GM21723 (cell line): ENCODE measurements around the gene RPL19.

Experiments
- ATAC-seq: cut with Tn5 transposase; IDR thresholded peaks from one replicate; pipeline ENCODE4 v1.9.1; 2021; ENCODE audit warnings: mild to moderate bottlenecking, moderate library complexity; ENCODE audit not compliant: unreplicated experiment

RPL19 gene

DNA sequence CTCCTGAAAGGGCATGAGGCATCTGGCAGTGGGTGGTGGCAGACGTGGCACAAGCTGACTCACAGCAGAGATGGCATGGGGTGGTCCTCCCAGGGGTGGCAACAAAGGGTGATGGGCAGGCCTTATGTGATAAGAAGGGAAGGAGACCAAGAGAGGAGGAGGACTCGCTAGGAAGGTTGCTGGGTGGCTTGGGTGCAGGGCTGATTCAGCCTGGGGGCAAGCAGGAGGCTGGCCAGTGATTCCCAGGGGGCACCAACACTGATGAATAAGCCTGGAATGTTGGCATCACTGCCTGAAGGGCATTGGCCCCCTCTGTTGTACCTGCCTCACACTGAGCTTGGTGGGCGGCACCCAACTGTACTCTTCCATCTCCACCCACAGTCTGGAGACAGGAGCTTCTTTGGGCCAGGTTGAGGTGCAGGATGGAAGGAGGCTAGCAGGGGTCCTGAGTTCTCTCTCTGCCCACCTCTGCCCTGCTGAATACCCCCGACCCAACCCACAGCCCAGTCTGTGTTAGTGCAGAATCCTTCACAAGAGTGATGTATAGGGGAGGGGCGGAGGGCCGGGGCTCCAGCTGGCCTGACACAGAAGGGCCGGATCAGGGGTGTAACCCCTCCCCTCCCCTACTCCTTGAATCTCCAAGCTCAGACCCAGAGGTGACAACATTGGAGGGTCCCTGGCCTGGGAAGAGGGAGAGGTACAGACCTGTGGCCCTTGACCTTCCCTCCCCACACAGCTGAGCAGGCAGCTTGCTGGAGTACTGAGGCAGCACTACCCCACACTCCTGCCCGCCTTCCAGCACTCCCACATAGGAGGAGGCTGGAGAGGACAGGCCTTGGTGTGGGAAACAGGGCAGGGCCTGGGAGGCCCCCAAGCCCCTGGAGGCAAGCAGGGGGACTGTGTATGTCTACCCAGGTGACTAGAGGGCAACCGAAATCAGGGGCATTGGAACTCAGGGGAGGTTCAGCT lies 23.1 kb downstream of the RPL19 start:
- no peak for ATAC-seq

DNA sequence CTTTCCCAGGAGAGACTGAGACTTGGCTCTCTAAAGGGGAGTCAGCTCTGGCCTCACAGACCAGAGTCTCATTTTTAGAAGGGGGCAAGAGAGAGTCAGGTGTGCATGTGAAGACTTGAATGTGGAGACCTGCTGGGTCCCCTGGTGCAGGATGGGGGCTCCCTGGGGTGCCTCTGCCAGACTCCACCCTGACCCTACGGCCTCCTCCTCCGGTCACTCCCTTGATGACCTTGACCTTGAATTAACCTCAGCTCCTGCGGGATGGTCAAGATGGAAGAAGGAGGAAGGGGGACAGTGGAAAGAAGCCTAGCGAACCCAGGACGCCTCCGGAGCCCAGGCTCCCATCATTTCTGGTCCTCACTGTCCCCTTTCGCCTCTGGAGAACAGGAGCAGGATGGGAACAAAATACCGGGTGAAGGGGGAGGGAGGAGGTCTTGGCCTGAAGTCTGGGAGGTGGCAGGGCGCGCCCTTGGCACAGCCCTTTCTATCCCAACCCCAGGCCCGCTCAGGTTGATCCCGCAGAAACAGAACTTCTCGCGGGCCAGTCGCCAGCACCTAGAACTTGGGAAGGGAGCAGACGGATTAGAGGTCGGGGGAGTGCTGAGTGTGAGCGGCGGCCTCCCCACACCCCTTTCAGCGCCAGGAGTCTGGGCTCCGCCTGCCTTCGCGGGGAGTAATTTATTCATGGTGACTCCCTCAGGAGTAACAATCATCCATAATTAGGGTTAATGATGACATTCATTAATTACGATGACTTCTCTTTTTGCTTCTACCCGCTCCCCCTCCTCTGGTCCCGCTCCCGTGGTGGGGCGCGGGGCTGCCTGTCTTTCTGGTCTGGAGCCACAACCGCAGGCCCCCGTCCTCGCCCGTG lies 24.1 kb downstream of the RPL19 start:
- no peak for ATAC-seq

DNA sequence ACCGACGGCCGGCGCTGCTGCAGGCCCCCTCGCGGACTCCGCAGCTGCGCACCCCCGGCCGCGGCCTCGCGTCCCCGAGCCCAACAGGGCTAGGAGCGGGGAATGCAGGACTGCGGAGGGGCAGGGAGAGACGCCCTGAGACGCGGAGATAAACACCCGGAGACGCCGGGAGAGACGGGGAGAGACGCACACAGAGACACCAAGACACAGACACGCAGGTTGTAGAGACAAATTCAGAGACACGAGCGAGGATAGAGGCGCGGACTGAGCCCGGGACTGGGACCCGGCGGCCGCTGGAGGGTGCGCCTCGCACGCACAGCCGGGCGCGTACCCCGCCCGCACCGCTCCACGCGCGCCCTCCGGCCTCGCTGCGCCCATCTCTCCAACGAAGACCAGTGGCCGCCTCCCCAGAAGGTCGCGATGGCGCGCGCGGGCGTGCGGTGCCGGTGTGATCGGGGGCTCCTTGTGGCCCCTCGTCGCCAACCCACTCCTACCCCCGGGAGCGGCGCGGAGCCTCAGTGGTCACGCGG lies 24.8 kb downstream of the RPL19 start:
- no peak for ATAC-seq

DNA sequence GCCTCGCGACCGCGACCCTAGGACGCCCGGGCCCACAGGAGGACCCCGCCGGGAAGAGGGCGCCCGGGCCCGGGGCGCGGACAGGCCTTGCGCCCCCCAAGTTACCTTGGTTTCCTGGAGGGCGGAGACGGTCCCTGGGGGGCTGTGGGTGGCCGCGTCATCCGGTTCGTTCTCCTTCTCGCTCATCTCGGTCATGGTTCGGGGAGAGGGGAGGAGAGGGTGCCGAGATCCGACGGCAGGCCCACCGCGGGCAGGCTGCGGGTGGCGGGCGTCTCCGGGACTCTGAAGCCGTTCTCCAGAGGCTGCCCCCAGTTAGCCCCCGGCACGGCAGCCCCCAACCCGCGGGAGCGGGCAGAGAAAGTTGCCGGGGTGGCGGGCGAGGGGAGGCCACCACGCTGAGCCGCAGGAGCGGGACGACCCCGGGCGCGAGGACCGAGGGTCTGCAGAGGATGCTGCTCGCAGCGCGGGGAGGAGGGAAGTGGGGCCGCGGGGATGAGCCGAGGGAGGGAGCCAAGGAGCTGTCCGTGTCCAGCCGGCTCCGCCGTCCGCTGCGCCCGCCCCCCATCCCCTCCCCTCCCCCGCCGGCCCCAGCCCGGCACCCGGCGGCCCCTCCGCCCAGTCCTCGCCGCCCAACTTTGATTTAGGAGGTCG lies 25.4 kb downstream of the RPL19 start, which contains the start of gene STAC2:
Gene STAC2 (minus strand): TSS at position 638 of the 651 bp plus-strand sequence. CDS start 443 bp downstream, at position 195.
- no peak for ATAC-seq

DNA sequence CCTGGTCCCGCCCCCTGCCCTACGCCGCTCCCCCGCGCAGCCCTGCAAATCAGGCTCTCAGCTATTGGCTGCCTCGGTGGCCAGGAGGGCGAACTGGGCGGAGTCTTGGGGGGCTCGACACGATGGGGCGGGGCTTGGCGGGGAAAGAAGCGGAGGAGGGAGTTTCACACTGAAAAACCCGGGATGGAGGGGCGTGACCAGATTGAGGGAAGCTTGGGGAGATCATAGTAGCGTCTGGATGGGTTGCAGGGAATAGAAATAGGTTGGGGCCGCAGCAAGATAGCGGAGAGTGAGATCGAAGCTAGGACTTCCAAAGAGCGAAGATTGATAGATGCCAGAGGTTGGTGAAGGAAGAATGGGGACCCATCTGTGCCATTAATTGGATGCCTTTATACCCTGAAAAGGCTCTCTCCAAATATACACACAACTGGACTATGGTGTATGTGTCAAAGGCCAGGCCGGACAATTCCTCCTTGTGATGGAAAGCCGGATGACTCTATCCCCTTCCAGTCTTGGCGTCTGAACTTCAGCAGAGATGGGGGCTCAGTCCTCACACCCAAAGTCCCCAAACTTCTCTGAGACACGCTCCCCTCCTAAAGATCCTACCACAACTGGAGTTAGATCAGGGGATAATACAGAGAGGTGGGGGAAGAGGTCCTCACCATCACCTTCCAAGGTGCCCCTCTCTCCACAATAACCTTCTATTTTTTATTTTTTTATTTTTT lies 26.0 kb downstream of the RPL19 start:
- no peak for ATAC-seq

DNA sequence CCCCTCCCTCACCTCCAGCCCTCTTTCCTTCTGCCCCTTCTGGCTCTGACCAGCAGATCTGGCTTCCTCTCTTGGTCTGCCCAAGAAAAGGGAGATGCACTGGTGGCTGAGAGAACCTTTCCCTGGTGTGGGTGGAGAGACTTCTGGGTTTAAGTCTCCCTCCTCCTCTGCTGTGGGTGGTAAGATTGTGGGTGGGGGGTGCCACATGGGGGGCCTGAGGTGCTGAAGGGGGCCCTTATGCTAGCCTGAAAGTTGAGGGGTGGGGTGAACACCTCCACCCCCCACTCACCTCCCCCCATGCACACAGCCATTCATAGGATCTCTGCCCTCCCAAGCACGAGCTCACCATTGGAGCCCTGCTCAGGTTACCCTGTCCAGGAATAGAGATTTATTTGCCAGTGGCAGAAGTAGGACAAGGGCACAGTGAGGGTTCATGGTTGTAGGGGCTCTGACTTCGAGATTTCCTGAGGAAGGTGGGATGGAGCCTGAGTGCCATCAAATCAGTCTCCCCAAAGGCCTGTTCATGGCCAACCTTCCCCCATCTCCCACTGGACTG lies 27.4 kb downstream of the RPL19 start:
- no peak for ATAC-seq

DNA sequence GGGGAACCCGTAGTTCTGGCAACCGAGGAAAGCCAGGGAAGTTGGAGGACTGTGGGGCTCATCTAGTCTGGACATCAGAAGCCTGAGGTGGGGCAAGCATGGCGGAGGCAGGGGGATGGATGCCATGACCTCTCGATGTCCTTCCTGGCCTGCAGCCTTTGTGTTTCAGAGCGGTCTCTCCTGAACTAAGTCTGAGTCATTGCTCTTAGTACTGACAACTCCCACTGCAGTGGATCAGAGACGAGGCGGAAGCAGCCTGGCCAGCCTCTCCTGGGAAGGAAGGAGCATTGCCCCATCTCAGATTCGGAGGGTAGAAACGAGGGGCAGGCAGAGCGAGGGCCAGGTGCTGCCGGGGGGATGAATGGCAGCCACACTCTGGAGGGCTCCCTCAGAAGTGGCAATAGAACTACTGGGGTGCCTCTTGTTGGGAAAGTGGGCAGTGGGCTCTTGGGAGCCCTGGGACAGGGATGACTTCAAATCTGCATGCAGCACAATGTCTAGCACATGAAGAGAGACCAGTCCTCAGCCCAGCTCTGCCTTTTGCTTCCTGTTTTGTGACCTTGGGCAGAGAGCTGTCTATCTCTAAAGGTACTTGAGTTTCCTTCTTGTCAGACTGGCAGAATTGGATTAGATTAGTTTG lies 29.3 kb downstream of the RPL19 start:
- no peak for ATAC-seq

DNA sequence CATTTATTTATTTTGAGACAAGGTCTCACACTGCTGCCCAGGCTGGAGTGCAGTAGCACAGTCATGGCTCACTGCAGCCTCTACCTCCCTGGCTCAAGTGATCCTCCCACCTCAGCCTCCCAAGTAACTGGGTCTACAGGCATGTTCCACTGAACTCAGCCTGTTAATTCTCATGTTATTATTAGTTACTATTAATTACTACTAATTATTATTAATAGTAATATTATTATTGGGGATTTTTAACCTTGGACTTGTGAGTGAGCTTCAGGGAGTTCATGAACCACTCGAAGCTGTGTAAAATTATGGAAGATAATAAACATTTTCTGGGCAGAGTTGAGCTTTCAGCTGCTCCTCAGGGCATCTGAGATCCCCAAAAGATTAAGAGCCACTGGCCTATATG lies 30.3 kb downstream of the RPL19 start:
- no peak for ATAC-seq

DNA sequence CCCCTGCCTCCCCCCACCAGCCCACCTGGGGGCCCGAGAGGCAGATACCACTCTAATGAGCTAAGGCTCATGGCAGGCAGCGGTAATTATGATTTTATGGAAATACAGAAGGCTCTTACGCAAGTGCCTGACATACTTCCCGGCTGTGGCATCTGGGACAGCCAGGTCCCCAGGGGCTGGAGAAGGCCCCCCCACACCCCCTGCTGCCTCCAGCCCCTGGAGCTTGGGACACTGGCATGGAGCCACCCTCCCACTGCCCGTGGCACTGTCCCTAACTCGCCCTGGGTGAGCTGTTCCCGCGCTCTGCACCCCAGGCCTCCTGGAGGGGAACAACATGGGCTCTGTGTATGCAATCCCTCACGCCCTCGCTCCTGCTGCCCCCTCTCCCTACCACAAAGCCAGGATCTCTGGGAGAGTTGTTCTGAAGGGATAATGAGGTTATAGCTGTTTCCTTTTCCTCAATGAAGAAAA lies 31.0 kb downstream of the RPL19 start:
- no peak for ATAC-seq

DNA sequence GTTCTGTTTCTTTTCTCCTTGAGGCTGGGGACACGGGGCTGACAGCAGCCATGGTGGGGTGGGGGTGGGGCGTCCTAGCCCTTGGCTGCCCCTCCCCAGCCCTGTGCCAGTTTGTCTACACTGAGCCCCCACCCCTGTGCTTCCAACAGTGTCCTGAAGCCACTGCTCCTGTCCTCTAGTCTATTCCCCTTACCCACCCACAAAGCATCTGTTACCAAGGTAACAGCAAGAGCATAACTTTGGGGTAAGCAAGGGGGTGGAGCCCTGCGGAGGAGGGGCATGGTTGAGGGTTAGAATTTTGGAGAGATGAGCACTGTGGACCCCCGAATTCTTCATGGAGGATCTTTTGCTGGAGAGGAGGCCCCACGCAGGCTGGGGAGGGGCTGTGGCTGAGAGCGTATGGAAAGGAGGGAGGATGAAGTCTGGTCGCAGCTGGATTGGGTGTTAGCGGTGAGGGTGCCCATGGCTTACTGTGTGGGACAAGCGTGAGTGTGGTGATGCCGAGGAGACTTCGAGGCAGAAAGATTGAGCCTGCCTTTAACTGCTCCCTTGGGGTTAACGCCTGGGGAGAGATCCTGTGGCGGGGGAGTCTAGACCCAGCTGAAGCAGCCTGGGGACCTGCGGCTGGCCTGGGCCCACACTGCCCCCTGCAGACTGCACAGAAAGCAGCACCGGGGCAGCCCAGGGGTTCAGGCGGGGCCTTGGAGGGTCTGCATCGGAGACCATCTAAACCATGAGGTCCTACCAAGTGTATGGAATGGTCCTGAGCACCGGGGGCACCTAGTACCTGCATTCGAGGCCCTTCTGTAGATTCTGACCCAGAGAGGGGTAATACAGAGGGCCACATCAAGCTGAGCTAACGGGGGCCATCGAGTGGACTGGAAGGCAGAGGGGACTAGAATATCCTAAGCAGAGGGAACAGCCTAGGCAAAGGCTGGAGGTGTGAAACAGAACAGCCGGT lies 31.8 kb downstream of the RPL19 start:
- ATAC-seq = no peak

DNA sequence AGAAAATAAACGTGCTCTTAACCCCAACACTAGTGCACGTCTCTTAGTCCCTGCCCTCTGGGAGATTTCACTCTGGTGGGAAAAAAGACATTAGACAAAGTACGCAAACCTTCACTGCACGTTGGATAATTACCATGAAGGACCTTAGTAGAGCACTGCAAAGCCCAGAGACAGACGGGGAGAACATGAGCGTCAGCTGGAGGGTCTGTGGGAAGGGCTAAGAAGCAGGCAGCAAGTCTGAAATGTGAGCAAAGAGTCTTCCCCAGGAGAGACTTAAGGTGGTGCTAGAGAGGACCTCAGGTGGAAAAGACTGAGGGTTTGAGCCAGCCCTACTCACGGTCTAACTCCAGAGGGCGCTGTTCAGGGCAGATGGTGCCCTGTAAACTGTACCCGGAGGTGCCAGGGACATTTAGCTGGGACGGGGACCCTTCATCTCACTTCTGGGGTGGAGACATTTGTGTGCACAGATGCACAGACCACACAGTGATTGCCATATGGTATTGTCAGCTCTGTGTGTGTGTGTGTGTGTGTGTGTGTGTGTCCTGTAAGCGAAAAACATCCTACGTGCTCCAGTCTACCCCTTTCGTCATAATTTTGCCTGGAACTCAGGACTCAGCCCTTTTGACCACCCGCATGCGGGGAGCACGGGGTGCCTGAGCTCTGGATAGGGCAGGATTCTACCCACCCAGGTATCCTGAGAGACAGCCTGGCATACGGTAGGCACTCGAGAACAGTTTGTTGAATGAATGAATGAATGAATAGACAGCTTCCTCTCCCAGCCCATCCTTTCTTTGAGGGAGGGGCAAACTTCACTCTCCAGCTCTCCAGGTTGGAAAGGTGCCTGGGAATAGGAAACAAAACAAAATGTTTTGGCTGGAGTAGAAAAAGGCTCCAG lies 35.7 kb downstream of the RPL19 start:
- ATAC-seq = no peak

DNA sequence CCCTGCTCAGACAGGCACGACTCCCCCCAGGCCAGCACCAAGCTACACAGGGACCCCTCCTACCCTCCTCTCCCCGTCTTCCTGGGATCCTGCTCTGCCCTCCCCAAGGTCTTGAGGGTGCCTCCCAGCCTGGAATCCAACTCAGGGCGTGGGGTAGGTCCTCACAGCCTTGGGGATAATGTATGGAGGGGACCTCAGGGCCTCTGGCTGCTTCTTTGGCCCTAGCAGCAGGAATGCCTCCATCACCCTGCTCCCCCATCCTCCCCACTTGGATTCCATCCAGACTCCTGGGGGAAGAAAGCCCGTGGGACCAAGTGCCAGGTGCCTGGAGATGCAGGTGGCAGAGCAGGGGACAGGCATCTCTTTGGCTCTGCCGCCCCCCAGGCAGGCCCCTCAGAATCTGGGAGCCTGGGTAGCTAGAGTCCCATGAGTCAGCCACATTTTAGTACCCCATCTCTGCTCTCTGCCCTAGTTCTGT lies 36.4 kb downstream of the RPL19 start:
- ATAC-seq = no peak

DNA sequence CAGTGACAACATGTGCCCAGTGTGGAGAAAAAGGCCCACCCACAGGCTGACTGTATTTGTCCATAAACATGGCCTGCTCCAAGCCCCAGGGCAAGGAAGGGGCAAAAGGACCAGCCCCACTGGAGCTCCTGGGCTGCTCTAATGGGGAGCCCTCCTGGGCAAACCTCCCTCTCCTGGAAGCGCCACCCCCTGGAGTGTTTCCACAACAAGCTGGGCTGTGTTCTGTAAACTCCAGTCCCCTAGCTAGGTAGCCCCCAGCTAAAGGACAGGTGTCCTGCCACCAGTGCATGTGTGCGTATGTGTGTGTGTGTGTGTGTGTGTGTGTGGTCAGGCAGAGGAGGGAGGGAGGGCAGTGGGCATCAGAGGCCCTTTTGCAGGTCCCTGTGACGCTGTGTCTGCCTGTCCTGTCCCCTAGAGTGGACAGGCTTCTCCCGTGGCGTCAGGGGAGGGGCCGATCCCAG lies 36.9 kb downstream of the RPL19 start:
- no peak for ATAC-seq

DNA sequence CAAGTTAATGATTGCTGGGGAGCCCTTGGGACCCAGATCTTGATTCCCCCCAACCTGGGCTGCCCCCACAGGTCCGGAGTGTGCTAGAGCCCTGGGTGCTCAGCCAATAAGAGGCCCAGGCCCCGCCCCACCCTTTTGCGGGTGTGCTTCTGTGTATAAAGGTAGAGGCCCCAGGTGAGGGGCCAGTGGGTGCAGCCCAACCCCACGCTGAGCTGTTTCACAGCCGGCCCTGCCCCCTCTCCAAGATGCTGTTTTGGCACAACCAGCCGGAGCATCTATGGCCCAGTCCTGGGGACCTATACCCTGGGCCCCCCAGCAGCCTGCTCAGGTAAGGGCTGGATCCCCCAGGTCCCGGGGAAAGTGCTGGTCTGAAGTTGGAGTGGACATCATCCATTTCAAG lies 37.5 kb downstream of the RPL19 start:
- no peak for ATAC-seq

DNA sequence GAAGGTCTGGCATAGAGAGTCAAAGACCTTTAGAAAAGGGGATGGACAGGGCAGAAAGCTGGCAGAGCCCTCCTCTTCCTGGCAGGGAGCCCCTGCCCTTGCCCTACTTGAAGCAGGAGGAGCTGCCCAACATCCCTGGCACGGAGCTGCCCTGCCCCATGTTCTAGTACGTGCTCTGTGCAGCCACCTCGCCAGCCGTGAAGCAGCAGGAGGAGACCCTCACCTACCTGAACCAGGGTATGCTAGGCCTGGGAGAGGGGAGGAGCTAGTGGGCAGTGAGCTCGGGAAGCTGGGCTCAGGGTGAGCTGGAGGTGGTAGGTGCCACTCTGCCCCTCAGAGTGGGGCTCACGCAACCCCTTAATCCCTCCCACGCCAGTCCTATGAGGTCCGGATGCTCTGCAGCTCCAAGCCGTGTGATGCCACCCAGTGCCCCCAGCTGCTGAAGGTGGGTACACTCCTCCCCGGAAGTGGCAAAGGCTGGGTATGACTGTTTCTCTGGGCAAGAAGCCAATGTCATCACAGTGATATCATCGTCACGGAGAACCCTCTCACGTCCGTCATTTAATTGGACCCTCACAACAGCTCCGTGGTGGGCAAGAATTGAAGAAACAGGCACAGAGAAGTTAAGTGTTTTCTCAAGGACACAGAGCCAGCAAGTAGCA lies 38.4 kb downstream of the RPL19 start:
- no peak for ATAC-seq

DNA sequence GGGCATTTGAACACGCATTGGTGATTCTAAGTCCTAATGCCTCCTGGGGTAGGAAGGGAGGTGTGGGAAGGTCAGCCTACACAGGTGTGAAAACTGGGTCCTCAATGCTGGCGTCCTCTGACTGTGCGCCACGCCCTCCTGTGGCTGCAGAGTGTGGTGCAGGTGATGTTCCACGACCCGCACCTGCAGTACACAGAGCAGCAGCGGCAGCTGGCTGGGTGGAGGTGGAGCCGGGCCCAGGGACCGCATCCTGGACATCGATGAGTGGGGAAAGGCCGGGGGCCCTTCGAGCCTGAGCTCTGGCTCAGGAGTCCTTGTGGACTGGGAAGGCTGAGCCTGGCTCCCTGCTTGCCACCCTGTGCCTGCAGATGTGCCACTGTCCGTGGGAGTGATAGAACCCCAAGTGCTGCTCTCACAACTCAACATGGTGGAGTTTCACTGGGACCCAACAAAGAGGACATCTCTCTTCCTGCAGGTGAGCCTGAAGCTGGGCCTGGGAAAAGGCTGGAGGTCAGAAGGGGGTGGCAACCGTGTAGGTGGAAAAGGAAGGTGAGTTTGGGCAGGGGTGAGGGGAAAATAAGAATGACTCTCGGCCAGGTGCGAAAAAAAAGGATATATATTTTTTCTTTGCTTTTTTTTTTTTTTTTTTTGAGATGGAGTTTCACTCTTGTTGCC lies 39.7 kb downstream of the RPL19 start:
- no peak for ATAC-seq
